Neural cell (in vitro differentiated cells): Measurements from ENCODE around the gene KRT38. TPM values are rescaled to one million over a fixed set of nuclear protein-coding genes. Genes with fewer than 3 reads are reported as not detected.

Experiments
- H2AFZ ChIP-seq: fragments of 200-600, 300-800 bp; sonication (generic), shearing (Covaris generic); 2 replicates; pipeline ENCODE4 v1.6.0; 2014; ENCODE audit warnings: low read depth, mild to moderate bottlenecking, antibody characterized with exemption, low read length, moderate library complexity
- H3F3A ChIP-seq: fragments of 200-600 bp; shearing (Covaris generic); 2 replicates; pipeline ENCODE4 v1.6.1; 2016; ENCODE audit warnings: mild to moderate bottlenecking, moderate library complexity, mixed read lengths, antibody characterized with exemption, low read length; ENCODE audit not compliant: insufficient read depth, poor library complexity, severe bottlenecking
- H3K27ac ChIP-seq: fragments of 200-600, 300-800 bp; sonication (generic), shearing (Covaris generic); 2 replicates; pipeline ENCODE4 v1.5.1; 2014; ENCODE audit warnings: mild to moderate bottlenecking, low read length, moderate library complexity
- H3K27me3 ChIP-seq: fragments of 300-800, 200-600 bp; sonication (generic), shearing (Covaris generic); 2 replicates; pipeline ENCODE4 v1.6.0; 2014; ENCODE audit warnings: mild to moderate bottlenecking, low read depth, low read length, moderate library complexity; ENCODE audit not compliant: insufficient read depth
- H3K36me3 ChIP-seq: fragments of 300-800, 200-600 bp; sonication (generic), shearing (Covaris generic); 2 replicates; pipeline ENCODE4 v1.5.1; 2014; ENCODE audit warnings: mild to moderate bottlenecking, antibody characterized with exemption, low read length, moderate library complexity; ENCODE audit not compliant: insufficient read depth
- H3K4me2 ChIP-seq: fragments of 300-800, 200-600 bp; sonication (generic), shearing (Covaris generic); 2 replicates; pipeline ENCODE4 v1.6.0; 2014; ENCODE audit warnings: mild to moderate bottlenecking, low read length
- H3K4me3 ChIP-seq: fragments of 300-800, 200-600 bp; sonication (generic), shearing (Covaris generic); 2 replicates; pipeline ENCODE4 v1.5.1; 2014; ENCODE audit warnings: mild to moderate bottlenecking, low read length, moderate library complexity
- H3K79me2 ChIP-seq: fragments of 200-600 bp; shearing (Covaris generic); replicated peaks from 2 replicates; pipeline ENCODE4 v1.6.0; 2014; ENCODE audit warnings: mild to moderate bottlenecking, low read length, moderate library complexity; ENCODE audit not compliant: insufficient read depth
- H3K9ac ChIP-seq: fragments of 300-800, 200-600 bp; sonication (generic), shearing (Covaris generic); 2 replicates; pipeline ENCODE4 v1.6.1; 2016; ENCODE audit warnings: mild to moderate bottlenecking, low read length, mixed read lengths
- H3K9me2 ChIP-seq: fragments of 200-600 bp; shearing (Covaris generic); 2 replicates; pipeline ENCODE4 v1.6.1; 2016; ENCODE audit warnings: mild to moderate bottlenecking, low read length, mixed read lengths; ENCODE audit not compliant: insufficient read depth
- H3K9me3 ChIP-seq: fragments of 200-600, 300-800 bp; sonication (generic), shearing (Covaris generic); 2 replicates; pipeline ENCODE4 v1.6.1; 2016; ENCODE audit warnings: mild to moderate bottlenecking, mixed run types, low read length, moderate library complexity, mixed read lengths
- H4K20me1 ChIP-seq: fragments of 200-600 bp; shearing (Covaris generic); 2 replicates; pipeline ENCODE4 v1.6.1; 2016; ENCODE audit warnings: mild to moderate bottlenecking, mixed run types; ENCODE audit not compliant: insufficient read depth
- EP300 ChIP-seq: fragments of 450-650 bp; conservative IDR thresholded peaks from 2 replicates; pipeline ENCODE4 v1.6.1; 2014; ENCODE audit warnings: antibody characterized with exemption, mild to moderate bottlenecking, moderate library complexity; ENCODE audit not compliant: poor library complexity, severe bottlenecking
- EZH2 ChIP-seq: fragments of 200-600, 300-800 bp; shearing (Covaris generic), sonication (generic); IDR thresholded peaks from 2 replicates; pipeline ENCODE4 v1.6.1; 2014; ENCODE audit warnings: antibody characterized with exemption, low read length, borderline replicate concordance, mild to moderate bottlenecking; ENCODE audit not compliant: insufficient read depth, poor library complexity, severe bottlenecking
- MXI1 ChIP-seq: fragments of 450-650 bp; conservative IDR thresholded peaks from 2 replicates; pipeline ENCODE4 v1.6.1; 2014; ENCODE audit warnings: antibody characterized with exemption, mild to moderate bottlenecking; ENCODE audit not compliant: poor library complexity, severe bottlenecking
- POLR2AphosphoS5 ChIP-seq: IDR thresholded peaks from 2 replicates; pipeline ENCODE4 v1.6.1; 2012
- RAD21 ChIP-seq: fragments of 450-650 bp; conservative IDR thresholded peaks from 2 replicates; pipeline ENCODE4 v1.6.1; 2014; ENCODE audit warnings: antibody characterized with exemption, mild to moderate bottlenecking, moderate library complexity
- REST ChIP-seq: IDR thresholded peaks from 2 replicates; pipeline ENCODE4 v1.6.1; 2012; ENCODE audit warnings: borderline replicate concordance
- SMC3 ChIP-seq: fragments of 450-650 bp; conservative IDR thresholded peaks from 2 replicates; pipeline ENCODE4 v1.6.1; 2014; ENCODE audit warnings: antibody characterized with exemption, mild to moderate bottlenecking, moderate library complexity; ENCODE audit not compliant: poor library complexity
- TAF1 ChIP-seq: IDR thresholded peaks from 2 replicates; pipeline ENCODE4 v1.6.1; 2012; ENCODE audit warnings: low read depth
- polyA plus RNA-seq: library from polyadenylated mRNA; depleted of rRNA; stranded (reverse); fragments of >200 nt; gene quantifications from 2 replicates; pipeline ENCODE4 v1.2.3, GENCODE V29; 2014
- TF ChIP-seq, protein P1 (sequence below): fragments of 450-650 bp; IDR thresholded peaks from 2 replicates; pipeline ENCODE4 v1.5.1; 2014; ENCODE audit warnings: antibody characterized with exemption, mild to moderate bottlenecking, moderate library complexity; ENCODE audit not compliant: poor library complexity, severe bottlenecking

Gene KRT38
- polyA plus RNA-seq, 1 donor from 2014 or later = not detected

- no peak overlapping the region for H3K4me3 ChIP-seq
These were observed 24.9 kb downstream of the KRT38 start for GRCh38 chr17:41415833-41416335.

GRCh38 chr17:41415411-41415810, 25.4 kb downstream of the KRT38 start:
- Histone ChIP-seq H3K4me3 (no peak overlapping the region), H3K27ac (no peak overlapping the region), H3K36me3 (no peaks in the 10 kb centered on the region), H3K9me2 (no peaks in the 10 kb centered on the region), H2AFZ (no peak overlapping the region), H3K9ac (no peak overlapping the region), H3K27me3 (no peaks in the 10 kb centered on the region), H3F3A (no peaks in the 10 kb centered on the region), H3K79me2 (no peaks in the 10 kb centered on the region), H3K9me3 (no peaks in the 10 kb centered on the region), H4K20me1 (no peaks in the 10 kb centered on the region), H3K4me2 (no peak overlapping the region)
- TF ChIP-seq RAD21 (no peak), EP300 (no peak), EZH2 (no peak), TAF1 (no peak), REST (no peak), SMC3 (no peak), POLR2AphosphoS5 (no peak)
- TF ChIP-seq, protein P1, sequence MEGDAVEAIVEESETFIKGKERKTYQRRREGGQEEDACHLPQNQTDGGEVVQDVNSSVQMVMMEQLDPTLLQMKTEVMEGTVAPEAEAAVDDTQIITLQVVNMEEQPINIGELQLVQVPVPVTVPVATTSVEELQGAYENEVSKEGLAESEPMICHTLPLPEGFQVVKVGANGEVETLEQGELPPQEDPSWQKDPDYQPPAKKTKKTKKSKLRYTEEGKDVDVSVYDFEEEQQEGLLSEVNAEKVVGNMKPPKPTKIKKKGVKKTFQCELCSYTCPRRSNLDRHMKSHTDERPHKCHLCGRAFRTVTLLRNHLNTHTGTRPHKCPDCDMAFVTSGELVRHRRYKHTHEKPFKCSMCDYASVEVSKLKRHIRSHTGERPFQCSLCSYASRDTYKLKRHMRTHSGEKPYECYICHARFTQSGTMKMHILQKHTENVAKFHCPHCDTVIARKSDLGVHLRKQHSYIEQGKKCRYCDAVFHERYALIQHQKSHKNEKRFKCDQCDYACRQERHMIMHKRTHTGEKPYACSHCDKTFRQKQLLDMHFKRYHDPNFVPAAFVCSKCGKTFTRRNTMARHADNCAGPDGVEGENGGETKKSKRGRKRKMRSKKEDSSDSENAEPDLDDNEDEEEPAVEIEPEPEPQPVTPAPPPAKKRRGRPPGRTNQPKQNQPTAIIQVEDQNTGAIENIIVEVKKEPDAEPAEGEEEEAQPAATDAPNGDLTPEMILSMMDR = no peak

More at GRCh38 chr17:41415833-41416335, 24.9 kb downstream of the KRT38 start:
- Histone ChIP-seq H3K79me2 (no peaks in the 10 kb centered on the region), H2AFZ (no peak overlapping the region), H3K36me3 (no peaks in the 10 kb centered on the region), H4K20me1 (no peaks in the 10 kb centered on the region), H3F3A (no peaks in the 10 kb centered on the region), H3K27ac (no peak overlapping the region), H3K9me2 (no peaks in the 10 kb centered on the region), H3K9me3 (no peaks in the 10 kb centered on the region), H3K27me3 (no peaks in the 10 kb centered on the region), H3K9ac (no peak overlapping the region), H3K4me2 (no peak overlapping the region)
- no peak for TF ChIP-seq SMC3
- TF ChIP-seq EP300 = no peak
- no peak for TF ChIP-seq TAF1
- no peak for TF ChIP-seq POLR2AphosphoS5
- TF ChIP-seq EZH2 = no peak
- no peak for TF ChIP-seq REST
- TF ChIP-seq MXI1 = no peak
- TF ChIP-seq, protein P1 = no peak
- no peak for TF ChIP-seq RAD21
